Neural cell (in vitro differentiated cells): ENCODE results near the gene NACC2. TPM values are rescaled to one million over a fixed set of nuclear protein-coding genes. Genes with fewer than 3 reads are reported as not detected.

Source experiments
- H2AFZ ChIP-seq: fragments of 200-600, 300-800 bp; sonication (generic), shearing (Covaris generic); 2 replicates; pipeline ENCODE4 v1.6.0; 2014; ENCODE audit warnings: low read depth, mild to moderate bottlenecking, antibody characterized with exemption, low read length, moderate library complexity
- H3F3A ChIP-seq: fragments of 200-600 bp; shearing (Covaris generic); 2 replicates; pipeline ENCODE4 v1.6.1; 2016; ENCODE audit warnings: mild to moderate bottlenecking, moderate library complexity, mixed read lengths, antibody characterized with exemption, low read length; ENCODE audit not compliant: insufficient read depth, poor library complexity, severe bottlenecking
- H3K27ac ChIP-seq: fragments of 200-600, 300-800 bp; sonication (generic), shearing (Covaris generic); 2 replicates; pipeline ENCODE4 v1.5.1; 2014; ENCODE audit warnings: mild to moderate bottlenecking, low read length, moderate library complexity
- H3K27me3 ChIP-seq: fragments of 300-800, 200-600 bp; sonication (generic), shearing (Covaris generic); 2 replicates; pipeline ENCODE4 v1.6.0; 2014; ENCODE audit warnings: mild to moderate bottlenecking, low read depth, low read length, moderate library complexity; ENCODE audit not compliant: insufficient read depth
- H3K36me3 ChIP-seq: fragments of 300-800, 200-600 bp; sonication (generic), shearing (Covaris generic); 2 replicates; pipeline ENCODE4 v1.5.1; 2014; ENCODE audit warnings: mild to moderate bottlenecking, antibody characterized with exemption, low read length, moderate library complexity; ENCODE audit not compliant: insufficient read depth
- H3K4me2 ChIP-seq: fragments of 300-800, 200-600 bp; sonication (generic), shearing (Covaris generic); 2 replicates; pipeline ENCODE4 v1.6.0; 2014; ENCODE audit warnings: mild to moderate bottlenecking, low read length
- H3K4me3 ChIP-seq: fragments of 300-800, 200-600 bp; sonication (generic), shearing (Covaris generic); 2 replicates; pipeline ENCODE4 v1.5.1; 2014; ENCODE audit warnings: mild to moderate bottlenecking, low read length, moderate library complexity
- H3K79me2 ChIP-seq: fragments of 200-600 bp; shearing (Covaris generic); replicated peaks from 2 replicates; pipeline ENCODE4 v1.6.0; 2014; ENCODE audit warnings: mild to moderate bottlenecking, low read length, moderate library complexity; ENCODE audit not compliant: insufficient read depth
- H3K9ac ChIP-seq: fragments of 300-800, 200-600 bp; sonication (generic), shearing (Covaris generic); 2 replicates; pipeline ENCODE4 v1.6.1; 2016; ENCODE audit warnings: mild to moderate bottlenecking, low read length, mixed read lengths
- H3K9me2 ChIP-seq: fragments of 200-600 bp; shearing (Covaris generic); 2 replicates; pipeline ENCODE4 v1.6.1; 2016; ENCODE audit warnings: mild to moderate bottlenecking, low read length, mixed read lengths; ENCODE audit not compliant: insufficient read depth
- H3K9me3 ChIP-seq: fragments of 200-600, 300-800 bp; sonication (generic), shearing (Covaris generic); 2 replicates; pipeline ENCODE4 v1.6.1; 2016; ENCODE audit warnings: mild to moderate bottlenecking, mixed run types, low read length, moderate library complexity, mixed read lengths
- H4K20me1 ChIP-seq: fragments of 200-600 bp; shearing (Covaris generic); 2 replicates; pipeline ENCODE4 v1.6.1; 2016; ENCODE audit warnings: mild to moderate bottlenecking, mixed run types; ENCODE audit not compliant: insufficient read depth
- CTCF ChIP-seq: fragments of 450-650 bp; IDR thresholded peaks from 2 replicates; pipeline ENCODE4 v1.5.1; 2014; ENCODE audit warnings: antibody characterized with exemption, mild to moderate bottlenecking, moderate library complexity; ENCODE audit not compliant: poor library complexity, severe bottlenecking
- EP300 ChIP-seq: fragments of 450-650 bp; conservative IDR thresholded peaks from 2 replicates; pipeline ENCODE4 v1.6.1; 2014; ENCODE audit warnings: antibody characterized with exemption, mild to moderate bottlenecking, moderate library complexity; ENCODE audit not compliant: poor library complexity, severe bottlenecking
- EZH2 ChIP-seq: fragments of 200-600, 300-800 bp; shearing (Covaris generic), sonication (generic); IDR thresholded peaks from 2 replicates; pipeline ENCODE4 v1.6.1; 2014; ENCODE audit warnings: antibody characterized with exemption, low read length, borderline replicate concordance, mild to moderate bottlenecking; ENCODE audit not compliant: insufficient read depth, poor library complexity, severe bottlenecking
- MXI1 ChIP-seq: fragments of 450-650 bp; conservative IDR thresholded peaks from 2 replicates; pipeline ENCODE4 v1.6.1; 2014; ENCODE audit warnings: antibody characterized with exemption, mild to moderate bottlenecking; ENCODE audit not compliant: poor library complexity, severe bottlenecking
- POLR2AphosphoS5 ChIP-seq: IDR thresholded peaks from 2 replicates; pipeline ENCODE4 v1.6.1; 2012
- RAD21 ChIP-seq: fragments of 450-650 bp; conservative IDR thresholded peaks from 2 replicates; pipeline ENCODE4 v1.6.1; 2014; ENCODE audit warnings: antibody characterized with exemption, mild to moderate bottlenecking, moderate library complexity
- REST ChIP-seq: IDR thresholded peaks from 2 replicates; pipeline ENCODE4 v1.6.1; 2012; ENCODE audit warnings: borderline replicate concordance
- SMC3 ChIP-seq: fragments of 450-650 bp; conservative IDR thresholded peaks from 2 replicates; pipeline ENCODE4 v1.6.1; 2014; ENCODE audit warnings: antibody characterized with exemption, mild to moderate bottlenecking, moderate library complexity; ENCODE audit not compliant: poor library complexity
- TAF1 ChIP-seq: IDR thresholded peaks from 2 replicates; pipeline ENCODE4 v1.6.1; 2012; ENCODE audit warnings: low read depth
- polyA plus RNA-seq: library from polyadenylated mRNA; depleted of rRNA; stranded (reverse); fragments of >200 nt; gene quantifications from 2 replicates; pipeline ENCODE4 v1.2.3, GENCODE V29; 2014

The NACC2 gene
- polyA plus RNA-seq, 1 donor from 2014 or later: 1.7 TPM

GRCh38 chr9:136055715-136056545 is 39.2 kb downstream of the NACC2 start:
- H3K9me2 ChIP-seq: no peaks in the 10 kb centered on the region
- H4K20me1 ChIP-seq: no peaks in the 10 kb centered on the region
- H3K36me3 ChIP-seq: no peaks in the 10 kb centered on the region
- H3K79me2 ChIP-seq: no peaks in the 10 kb centered on the region
- no peaks in the 10 kb centered on the region for H3F3A ChIP-seq
- no peak overlapping the region for H2AFZ ChIP-seq
- no peaks in the 10 kb centered on the region for H3K9me3 ChIP-seq
- no peak overlapping the region for H3K27ac ChIP-seq
- no peak overlapping the region for H3K4me3 ChIP-seq
- H3K27me3 ChIP-seq: peaks cover 4% of the 10 kb centered on the region
- no peak overlapping the region for H3K9ac ChIP-seq
- no peak for TF ChIP-seq EP300
- TF ChIP-seq CTCF: no peak
- no peak for TF ChIP-seq RAD21
- H3K4me2 ChIP-seq: no peak overlapping the region

GRCh38 chr9:136054798-136055714 is 40.0 kb downstream of the NACC2 start:
- H3K4me3 ChIP-seq: no peak overlapping the region
- H2AFZ ChIP-seq: no peak overlapping the region
- no peaks in the 10 kb centered on the region for H3K36me3 ChIP-seq
- H3K9me2 ChIP-seq: no peaks in the 10 kb centered on the region
- H3K9me3 ChIP-seq: no peaks in the 10 kb centered on the region
- no peak overlapping the region for H3K4me2 ChIP-seq
- H4K20me1 ChIP-seq: no peaks in the 10 kb centered on the region
- H3K79me2 ChIP-seq: no peaks in the 10 kb centered on the region
- H3F3A ChIP-seq: no peaks in the 10 kb centered on the region
- peaks cover 4% of the 10 kb centered on the region for H3K27me3 ChIP-seq
- no peak overlapping the region for H3K27ac ChIP-seq
- H3K9ac ChIP-seq: no peak overlapping the region
- TF ChIP-seq MXI1 (no peak), REST (no peak), SMC3 (no peak), POLR2AphosphoS5 (no peak), TAF1 (no peak), RAD21 (no peak), EZH2 (no peak), EP300 (no peak), CTCF (no peak)
